GM19238 (cell line): ENCODE data around the gene PLXNB2.
A peak's percentile ranks its signal among the peaks of the same experiment; 100 is the strongest.

Experiments used
- DNase-seq: peaks from one replicate; pipeline ENCODE4 v3.0.0; 2011; ENCODE audit warnings: low spot score; ENCODE audit not compliant: insufficient read length

PLXNB2 gene

DNA sequence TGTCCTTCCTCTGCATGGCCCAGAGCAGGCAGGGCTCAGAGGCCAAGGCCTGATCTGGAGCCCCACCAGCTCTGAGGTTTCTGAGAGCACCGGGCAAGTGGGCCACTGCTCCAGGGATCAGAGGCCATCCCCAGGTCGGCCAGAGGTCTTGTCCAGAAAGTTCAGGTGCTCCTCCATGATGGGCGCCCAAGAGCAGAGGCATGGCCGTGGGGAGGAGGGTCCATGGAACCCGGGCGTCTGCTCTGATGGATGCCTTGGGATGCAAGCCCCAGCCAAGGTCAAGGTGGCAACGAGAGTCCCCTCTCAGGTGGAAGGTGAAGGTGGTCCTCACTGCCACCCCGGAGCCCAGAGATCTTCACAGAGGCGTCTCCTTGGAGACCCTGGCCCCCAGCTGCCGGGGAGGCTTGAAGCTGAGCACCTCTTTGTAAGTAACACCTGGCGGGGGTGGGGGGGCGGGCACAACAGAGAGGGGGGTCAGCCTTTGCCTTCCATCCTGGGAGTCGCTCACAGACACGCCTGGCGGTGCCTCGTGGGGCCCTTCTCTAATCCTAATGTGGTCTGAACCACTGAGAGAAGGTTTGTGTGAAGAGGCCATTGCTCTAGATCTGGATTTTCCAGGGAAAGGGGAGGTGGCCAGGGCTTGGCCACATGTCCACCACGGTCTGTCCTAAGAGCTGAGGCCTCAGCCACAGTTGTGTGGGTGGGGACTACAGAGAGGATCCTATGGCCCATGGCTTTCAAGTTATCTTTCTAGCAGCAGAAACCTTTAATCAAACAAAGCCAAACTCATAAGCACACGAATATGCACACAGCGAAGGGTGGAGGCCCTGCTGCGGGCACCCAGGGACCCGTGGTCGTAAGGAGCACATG is 54.2 kb downstream of the PLXNB2 start:
- DNase-seq, result no peak

GRCh38 chr22:50252082-50253045 is 55.1 kb downstream of the PLXNB2 start:
- DNase-seq, result no peak

DNA sequence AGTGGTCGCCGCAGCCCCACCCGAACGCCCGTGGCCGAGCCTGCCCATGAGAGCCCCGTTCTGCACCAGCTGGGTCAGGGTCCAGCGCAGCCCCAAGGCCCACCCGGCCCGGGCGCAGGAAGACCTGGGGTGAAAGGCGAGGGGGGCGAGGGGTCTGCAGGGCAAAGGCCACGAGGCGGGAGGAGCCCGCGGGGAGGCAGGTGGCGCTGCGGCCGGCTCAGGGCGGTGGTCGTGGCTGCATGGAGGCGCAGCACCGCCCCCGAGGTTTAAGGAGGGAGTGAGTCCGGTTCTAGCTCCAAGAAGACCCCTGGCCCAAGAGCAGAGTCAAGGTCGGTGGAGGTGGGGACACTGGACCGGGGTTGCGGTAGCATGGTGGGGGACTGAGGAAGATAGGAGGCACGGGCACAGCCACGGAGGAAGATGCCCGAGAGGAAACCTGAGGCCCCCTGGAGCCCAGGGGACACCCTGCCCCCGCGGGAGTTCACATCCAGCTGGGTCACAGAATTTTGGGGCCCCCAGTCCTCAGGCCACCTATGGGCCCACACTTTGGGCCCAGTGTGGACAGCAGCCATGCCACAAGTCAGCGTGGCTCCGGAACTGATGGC is 55.9 kb downstream of the PLXNB2 start:
- no peak for DNase-seq

DNA sequence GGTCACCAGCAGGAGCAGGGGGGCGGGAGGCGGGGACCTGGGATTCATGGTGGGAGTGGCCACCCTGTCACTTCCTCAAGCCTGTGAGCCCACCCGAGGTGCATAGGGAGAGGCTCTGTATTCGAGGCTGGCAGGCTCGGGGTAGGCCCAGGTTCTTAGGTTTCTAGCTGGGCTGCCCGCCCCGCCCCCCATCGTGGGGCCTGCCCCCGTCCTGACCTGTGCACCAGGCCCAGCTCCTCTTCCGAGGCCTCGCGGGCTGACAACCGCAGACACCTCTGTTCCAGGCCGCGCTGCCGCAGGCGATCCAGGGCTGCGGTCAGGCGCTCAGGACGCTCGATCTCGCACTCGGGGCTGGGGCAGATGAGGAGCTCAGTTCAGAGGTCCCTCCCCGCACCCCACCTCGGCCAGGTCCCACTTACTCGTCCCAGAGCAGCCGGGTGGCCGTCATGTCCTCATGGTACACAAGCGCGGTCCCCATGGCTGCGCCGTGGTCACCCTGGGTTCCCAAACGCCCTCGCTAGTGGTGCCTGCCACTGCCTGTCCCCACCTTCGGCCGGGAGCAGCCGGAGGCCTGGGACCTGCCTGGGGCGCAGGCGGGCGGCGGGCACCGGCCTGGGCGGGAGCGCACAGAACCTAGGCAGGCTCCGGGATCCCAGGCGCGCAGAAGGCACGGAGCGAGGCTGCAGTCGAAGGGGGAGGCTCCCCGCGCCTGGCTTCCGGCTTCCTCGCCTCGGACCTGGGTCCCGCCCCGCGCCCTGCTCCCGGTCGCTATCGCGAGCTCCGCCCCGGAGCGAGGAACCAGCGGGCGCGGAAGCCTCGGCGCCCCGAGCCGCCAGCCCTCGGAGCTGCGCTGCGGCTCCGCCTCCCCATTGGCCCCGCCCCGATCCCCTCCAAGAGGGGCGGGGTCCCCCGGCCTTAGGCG is 56.6 kb downstream of the PLXNB2 start, which contains the start of gene HDAC10:
TSS of gene HDAC10 (minus strand) at position 711 of the 922 bp plus-strand sequence. CDS start at position 478, 233 bp downstream.
- DNase-seq, result peak; percentile 92

GRCh38 chr22:50250249-50250554 is 57.2 kb downstream of the PLXNB2 start:
- DNase-seq, result no peak

GRCh38 chr22:50249341-50250248 is 57.9 kb downstream of the PLXNB2 start:
- no peak for DNase-seq

GRCh38 chr22:50248196-50249081 is 59.0 kb downstream of the PLXNB2 start:
- no peak for DNase-seq

DNA sequence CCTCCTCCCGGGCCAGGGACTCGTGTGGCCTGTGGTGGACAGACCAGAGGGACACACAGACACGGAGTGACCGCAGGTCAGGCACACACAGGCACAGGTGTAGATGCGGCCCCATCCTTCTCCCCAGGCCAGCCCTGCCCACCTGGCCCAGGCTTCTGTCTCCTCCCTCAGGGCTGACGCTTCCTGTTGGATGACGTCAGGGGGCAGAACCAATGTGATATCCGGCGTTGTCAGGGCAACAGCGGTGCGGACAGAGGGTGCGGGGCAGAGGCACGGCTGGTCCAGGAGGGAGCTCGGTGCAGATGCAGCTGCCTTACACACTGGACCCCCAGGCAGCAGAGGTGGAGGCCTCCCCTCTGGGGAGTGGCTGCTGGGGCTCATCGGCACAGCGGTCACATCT is 59.7 kb downstream of the PLXNB2 start:
- no peak for DNase-seq

DNA sequence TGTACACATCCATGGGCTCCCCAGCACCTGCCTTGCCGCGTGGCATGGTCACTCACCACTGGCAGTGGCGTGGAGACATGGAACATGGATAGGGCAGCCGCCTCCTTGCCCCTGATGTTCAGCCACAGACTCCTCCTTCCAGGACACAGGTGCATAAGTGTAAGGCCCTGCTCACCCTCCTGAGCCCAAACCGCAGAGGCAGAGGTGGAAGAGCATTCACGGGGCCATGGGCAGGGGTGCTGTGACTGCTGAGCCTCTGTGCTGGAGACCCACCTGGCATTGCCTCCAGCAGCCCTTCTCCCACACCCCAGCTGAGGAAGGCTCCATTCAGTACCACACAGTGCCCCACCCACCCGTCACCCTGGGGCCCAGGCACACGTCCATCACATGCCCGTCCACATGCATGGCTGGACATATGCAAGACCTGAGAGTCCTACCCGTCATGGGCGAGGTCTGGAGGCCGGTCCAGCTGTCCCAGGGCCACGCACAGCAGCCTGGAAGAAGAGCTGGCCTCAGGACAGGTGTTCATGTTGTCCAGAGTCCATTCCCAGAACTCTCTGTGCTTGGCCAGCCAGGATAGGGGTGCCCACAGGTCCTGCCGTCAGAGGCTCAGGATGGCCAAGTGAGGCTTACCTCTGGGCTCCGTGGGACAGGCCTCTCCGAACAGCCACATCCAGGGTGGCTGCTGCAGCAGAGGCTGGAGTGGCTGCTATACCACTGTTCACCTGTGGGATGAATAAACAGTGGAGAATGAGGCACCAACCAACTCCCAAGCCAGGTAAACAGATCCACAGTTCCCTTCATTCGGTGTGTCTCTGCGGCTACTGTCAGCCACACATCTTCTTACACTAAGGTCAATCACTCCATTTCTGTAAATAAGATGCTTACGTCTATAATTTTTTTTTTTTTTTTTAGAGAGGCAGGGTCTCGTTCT is 60.9 kb downstream of the PLXNB2 start:
- no peak for DNase-seq

- no peak for DNase-seq
Observed at GRCh38 chr22:50245214-50246072, 62.0 kb downstream of the PLXNB2 start.

DNA sequence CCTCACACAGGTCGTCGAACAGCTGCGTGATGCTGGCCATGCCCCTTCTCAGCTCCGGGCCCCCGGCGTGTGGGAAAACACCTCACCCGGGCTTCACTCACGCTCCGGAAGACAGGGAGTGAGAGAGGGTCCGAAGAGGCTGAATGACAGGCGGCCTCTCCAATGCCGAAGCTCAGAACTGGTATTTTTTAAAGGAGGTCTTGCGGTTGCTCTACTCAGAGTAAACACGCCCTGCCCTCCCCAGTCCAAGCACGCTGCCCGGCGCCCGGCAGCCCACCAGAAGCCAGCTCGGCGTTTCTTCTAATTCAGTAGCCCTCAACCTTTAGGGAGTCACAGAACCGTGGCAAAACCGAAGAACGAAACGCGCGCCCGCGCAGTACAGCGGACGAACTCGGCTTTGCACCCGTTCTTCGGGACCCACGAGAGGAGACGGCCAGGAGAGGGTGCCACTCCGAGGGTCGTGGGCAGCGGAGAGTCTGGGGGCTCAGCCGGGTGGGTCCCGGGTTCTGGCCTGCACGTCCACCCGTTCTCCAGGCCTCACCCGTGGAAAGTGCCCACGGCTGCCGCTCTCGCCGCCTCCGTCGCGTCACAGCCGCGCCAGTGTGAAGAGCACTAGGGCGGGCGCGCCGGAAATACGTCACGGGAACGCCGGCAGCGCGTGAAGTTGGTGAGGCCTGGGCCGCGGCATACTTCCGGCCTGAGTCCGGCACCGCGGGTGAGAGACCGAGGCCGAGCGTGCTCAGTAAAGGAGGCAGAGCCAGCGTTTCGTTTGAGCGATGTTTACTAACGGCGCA is 62.8 kb downstream of the PLXNB2 start, which contains the start of gene TUBGCP6:
TSS of gene TUBGCP6 (minus strand) at position 604 of the 794 bp plus-strand sequence. CDS start at position 40, 564 bp downstream.
- DNase-seq, result peak; percentile 93

DNA sequence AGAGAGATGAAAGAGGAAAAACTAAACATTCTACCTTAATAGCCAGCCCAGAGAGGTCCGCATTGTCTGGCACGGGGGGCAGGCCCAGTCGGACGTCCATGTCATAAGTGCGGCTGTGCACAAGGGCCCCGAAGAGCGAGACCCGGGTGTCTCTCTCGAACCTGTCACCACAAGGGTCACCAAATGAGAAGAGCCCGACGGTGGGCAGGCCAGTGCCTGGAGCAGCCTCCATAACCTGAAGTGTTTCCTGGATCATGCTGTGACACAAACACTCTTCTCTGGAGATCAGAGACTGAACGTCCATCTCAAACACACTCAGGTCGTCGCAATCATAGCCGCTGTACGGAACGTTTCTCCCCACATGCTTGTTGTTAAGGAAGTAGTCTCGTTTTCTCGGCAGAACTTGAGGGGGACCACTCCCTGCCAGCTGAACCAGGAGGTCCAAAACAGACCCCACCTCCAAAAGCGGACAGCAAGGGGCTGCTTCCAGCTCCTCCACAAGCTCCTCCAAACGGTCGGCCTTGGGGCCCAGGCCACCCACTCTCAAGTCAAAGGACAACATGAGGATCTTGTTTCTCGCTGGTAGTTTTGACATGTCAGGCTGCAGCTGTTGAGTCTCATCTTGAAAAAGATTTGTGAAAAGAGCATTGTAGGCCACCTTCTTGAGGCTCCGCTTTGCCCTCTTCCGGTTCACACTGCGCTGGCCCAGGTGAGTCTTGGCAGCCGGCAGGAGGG is 63.6 kb downstream of the PLXNB2 start:
- no peak for DNase-seq

- DNase-seq, result no peak
Observed at GRCh38 chr22:50242406-50242949, 65.0 kb downstream of the PLXNB2 start.

- DNase-seq, result no peak
Observed at GRCh38 chr22:50238755-50239154, 68.7 kb downstream of the PLXNB2 start.
